Peyer's patch (tissue), 4 donors: ENCODE measurements around the gene CREB1.

Source experiments
- CTCF ChIP-seq, 6 experiments: fragments of 450-650 bp in 4 of 6; fragments of 200-600 bp in 2 of 6; sonication (generic) in 1 of 6; IDR thresholded peaks; one replicate each; pipeline ENCODE4 v1.5.1; 2017 to 2019; ENCODE audit warnings: antibody characterized with exemption in 6 of 6, mild to moderate bottlenecking in 3 of 6, moderate library complexity in 1 of 6
- POLR2A ChIP-seq, 2 donors: fragments of 450-650 bp; IDR thresholded peaks; one replicate each; pipeline ENCODE4 v1.5.1; 2017; ENCODE audit warnings: antibody characterized with exemption in 2 of 2, mild to moderate bottlenecking in 2 of 2, moderate library complexity in 2 of 2

DNA sequence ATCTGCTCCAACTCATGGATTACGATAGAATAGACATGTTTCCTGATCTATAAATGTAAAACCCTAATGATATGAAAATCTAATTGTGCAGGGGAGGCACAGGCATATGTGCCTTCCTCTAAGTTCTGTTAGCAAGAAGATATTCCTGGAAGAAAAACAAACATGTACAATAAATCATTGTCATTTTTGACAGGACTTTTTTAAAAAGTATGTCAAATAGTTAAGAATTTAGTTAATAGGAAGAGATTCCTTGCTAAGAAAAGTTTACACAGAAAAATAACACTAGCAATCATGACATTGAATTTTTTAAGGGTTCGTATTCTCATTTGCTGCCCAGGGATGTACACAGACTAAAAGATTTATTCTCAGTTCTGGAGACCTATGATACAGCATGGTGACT, 15.3 kb upstream of the CREB1 start:
- TF ChIP-seq CTCF (IDR thresholded peaks at IDR 0.05) (no peak), POLR2A (IDR thresholded peaks at IDR 0.05) (no peak)
